Hematopoietic multipotent progenitor cell treated with erythropoietin and hydrocortisone succinate and interleukin-3 and kit ligand, for 15 days (in vitro differentiated cells): ENCODE measurements around the gene ITLN2.
"Not testable (repeated sequence)": the region's sequence is repeated elsewhere in the genome, so short reads cannot be mapped to it uniquely, and the experiment has no call there.

ENCODE experiments used
- DNase-seq: peaks from one replicate; pipeline ENCODE4 v3.0.0-alpha.2; 2015; ENCODE audit warnings: low spot score

Gene ITLN2

DNA sequence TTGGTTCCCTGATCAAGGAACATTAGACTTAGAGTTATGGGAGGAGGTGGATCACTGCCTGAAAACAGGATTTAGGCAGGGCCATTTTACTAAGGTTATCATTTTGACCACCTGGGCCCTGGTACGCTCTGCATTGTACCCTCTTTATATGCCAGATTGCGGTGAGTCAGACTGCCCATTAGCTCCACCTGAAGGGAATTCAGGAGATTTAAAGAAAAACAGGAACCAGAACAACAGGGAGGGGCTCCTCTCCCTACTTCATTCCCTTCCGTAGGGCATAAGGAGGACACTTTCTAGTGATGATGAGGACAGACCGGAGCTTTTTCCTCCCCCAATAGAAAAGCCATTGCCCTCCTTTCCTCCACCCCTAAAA is 49.0 kb downstream of the ITLN2 start:
- DNase-seq, result no peak

GRCh38 chr1:160904783-160905616 is 49.6 kb downstream of the ITLN2 start:
- no peak for DNase-seq

GRCh38 chr1:160902251-160902650 is 52.4 kb downstream of the ITLN2 start:
- DNase-seq, result not testable (repeated sequence)

GRCh38 chr1:160901768-160902167 is 52.8 kb downstream of the ITLN2 start:
- DNase-seq, result no peak

GRCh38 chr1:160900683-160901082 is 53.9 kb downstream of the ITLN2 start:
- DNase-seq, result not testable (repeated sequence)
